GM13976 (cell line): ENCODE data around the gene CCDC57.
A peak's percentile ranks its signal among the peaks of the same experiment; 100 is the strongest.

ENCODE experiments used
- DNase-seq: peaks from one replicate; pipeline ENCODE4 v3.0.0; 2012; ENCODE audit warnings: low spot score
- CTCF ChIP-seq: IDR thresholded peaks from 2 replicates; pipeline ENCODE4 v1.5.1; 2012; ENCODE audit warnings: borderline replicate concordance, mild to moderate bottlenecking; ENCODE audit not compliant: insufficient read depth; ENCODE audit errors: extremely low read depth, missing control alignments, control extremely low read depth
- in situ Hi-C: fragments of 300-500 bp; cut with MboI; formaldehyde crosslinking; loops from one replicate; pipeline ENCODE4 v1.12.0; 2022; ENCODE audit warnings: low sequenced_read_pairs, mixed read lengths, inconsistent platforms; ENCODE audit not compliant: unreplicated experiment

CCDC57 gene

GRCh38 chr17:82232322-82232820, 19.7 kb upstream of the CCDC57 start:
- no peak for TF ChIP-seq CTCF
- no peak for DNase-seq
- in situ Hi-C loops = no loop called here

- no peak for DNase-seq
- no peak for TF ChIP-seq CTCF
- in situ Hi-C loops = no loop called here
Measured at GRCh38 chr17:82231562-82232321, 19.1 kb upstream of the CCDC57 start.

GRCh38 chr17:82231312-82231561, 18.6 kb upstream of the CCDC57 start:
- no peak for TF ChIP-seq CTCF
- DNase-seq = no peak
- in situ Hi-C loops = no loop called here

- peak; percentile 89 for DNase-seq
- peak; percentile 16 for TF ChIP-seq CTCF
- in situ Hi-C loops = no loop called here
Measured at GRCh38 chr17:82230609-82231311, 18.1 kb upstream of the CCDC57 start.

GRCh38 chr17:82229698-82230608, 17.3 kb upstream of the CCDC57 start:
- no peak for TF ChIP-seq CTCF
- in situ Hi-C loops = no loop called here
- no peak for DNase-seq

- TF ChIP-seq CTCF = no peak
- in situ Hi-C loops = no loop called here
- peak; percentile 95 for DNase-seq
Measured at GRCh38 chr17:82228842-82229697, 16.4 kb upstream of the CCDC57 start, which contains the start of gene SLC16A3. Gene SLC16A3 (plus strand): TSS chr17:82229042. CDS start chr17:82236009, 6,967 bp downstream.
